Lower leg skin (tissue), 4 donors: ENCODE results near the gene VDR. TPM values are rescaled to one million over a fixed set of nuclear protein-coding genes. Genes with fewer than 3 reads are reported as not detected.

ENCODE experiments used
- DNase-seq, 2 donors: peaks; one replicate each; pipeline ENCODE4 v3.0.0-alpha.2; 2019; ENCODE audit warnings: low spot score in 2 of 2
- H3K4me3 ChIP-seq: fragments of 200-600 bp; sonication (generic); 2 replicates; pipeline ENCODE4 v1.5.1; 2017; ENCODE audit warnings: mild to moderate bottlenecking, low read depth; ENCODE audit not compliant: poor library complexity, severe bottlenecking
- POLR2A ChIP-seq, 2 donors: fragments of 450-650 bp; IDR thresholded peaks; one replicate each; pipeline ENCODE4 v1.6.1; 2016 to 2017; ENCODE audit warnings: antibody characterized with exemption in 2 of 2, mild to moderate bottlenecking in 1 of 2, moderate library complexity in 1 of 2
- WGBS, 2 donors: methylation state at CpG; one replicate each; pipeline ENCODE4 v1.1.5; 2018; 5-methylcytosine and 5-hydroxymethylcytosine counted together
- intact Hi-C: fragments of 100-400 bp; cut with DNase I; formaldehyde crosslinking; loops from one replicate; pipeline ENCODE4 v1.15.0; 2023; ENCODE audit warnings: low total_unique reads
- total RNA-seq, 4 donors: library from RNA; depleted of rRNA; stranded (reverse); fragments of >200 nt; gene quantifications; one replicate each; pipeline ENCODE4 v1.1.0, GENCODE V29; 2016
- TF ChIP-seq, protein P1 (sequence below), 3 donors: fragments of 450-650 bp; IDR thresholded peaks; one replicate each; pipeline ENCODE4 v1.5.1; 2016; ENCODE audit warnings: antibody characterized with exemption in 3 of 3, mild to moderate bottlenecking in 3 of 3, moderate library complexity in 2 of 3

The VDR gene
- total RNA-seq, 4 donors from 2014 or later, result 35.9 to 58.1 (median 39.4) TPM

DNA sequence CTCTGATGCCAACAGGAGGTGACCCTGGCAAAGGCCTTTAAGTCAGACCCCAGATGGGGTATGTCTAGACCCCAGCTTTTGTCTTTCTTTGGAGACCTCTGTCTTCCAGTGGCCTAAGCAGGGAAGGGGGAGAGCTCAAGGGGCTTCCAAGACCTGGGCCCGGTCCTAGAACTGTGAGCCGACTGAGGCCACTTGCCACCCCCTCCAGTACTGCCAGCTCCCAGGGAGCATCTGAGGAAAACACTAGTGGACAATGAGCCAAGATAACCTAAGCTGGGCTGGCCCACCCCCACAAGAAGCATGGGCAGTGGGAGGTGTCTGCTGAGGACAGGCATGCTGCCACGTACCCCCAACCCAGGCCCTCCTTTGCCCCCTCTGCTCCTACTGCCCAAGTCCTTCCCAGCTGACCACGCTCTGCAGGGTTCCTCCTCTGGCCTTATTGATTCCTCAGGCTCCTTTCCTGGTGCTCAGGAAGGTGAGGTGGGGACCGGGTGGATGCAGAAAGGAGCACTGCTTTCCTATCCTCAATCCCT lies 21.1 kb downstream of the VDR start:
- TF ChIP-seq POLR2A (IDR thresholded peaks at IDR 0.05), result no peak
- TF ChIP-seq, protein P1, sequence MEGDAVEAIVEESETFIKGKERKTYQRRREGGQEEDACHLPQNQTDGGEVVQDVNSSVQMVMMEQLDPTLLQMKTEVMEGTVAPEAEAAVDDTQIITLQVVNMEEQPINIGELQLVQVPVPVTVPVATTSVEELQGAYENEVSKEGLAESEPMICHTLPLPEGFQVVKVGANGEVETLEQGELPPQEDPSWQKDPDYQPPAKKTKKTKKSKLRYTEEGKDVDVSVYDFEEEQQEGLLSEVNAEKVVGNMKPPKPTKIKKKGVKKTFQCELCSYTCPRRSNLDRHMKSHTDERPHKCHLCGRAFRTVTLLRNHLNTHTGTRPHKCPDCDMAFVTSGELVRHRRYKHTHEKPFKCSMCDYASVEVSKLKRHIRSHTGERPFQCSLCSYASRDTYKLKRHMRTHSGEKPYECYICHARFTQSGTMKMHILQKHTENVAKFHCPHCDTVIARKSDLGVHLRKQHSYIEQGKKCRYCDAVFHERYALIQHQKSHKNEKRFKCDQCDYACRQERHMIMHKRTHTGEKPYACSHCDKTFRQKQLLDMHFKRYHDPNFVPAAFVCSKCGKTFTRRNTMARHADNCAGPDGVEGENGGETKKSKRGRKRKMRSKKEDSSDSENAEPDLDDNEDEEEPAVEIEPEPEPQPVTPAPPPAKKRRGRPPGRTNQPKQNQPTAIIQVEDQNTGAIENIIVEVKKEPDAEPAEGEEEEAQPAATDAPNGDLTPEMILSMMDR (IDR thresholded peaks at IDR 0.05), result no peak
- DNase-seq, result no peak
- intact Hi-C loops, result no loop called here
- WGBS, 2 donors, result 71 to 91% methylated on average over 5 of the region's 5 CpGs
- no peak overlapping the region for H3K4me3 ChIP-seq

DNA sequence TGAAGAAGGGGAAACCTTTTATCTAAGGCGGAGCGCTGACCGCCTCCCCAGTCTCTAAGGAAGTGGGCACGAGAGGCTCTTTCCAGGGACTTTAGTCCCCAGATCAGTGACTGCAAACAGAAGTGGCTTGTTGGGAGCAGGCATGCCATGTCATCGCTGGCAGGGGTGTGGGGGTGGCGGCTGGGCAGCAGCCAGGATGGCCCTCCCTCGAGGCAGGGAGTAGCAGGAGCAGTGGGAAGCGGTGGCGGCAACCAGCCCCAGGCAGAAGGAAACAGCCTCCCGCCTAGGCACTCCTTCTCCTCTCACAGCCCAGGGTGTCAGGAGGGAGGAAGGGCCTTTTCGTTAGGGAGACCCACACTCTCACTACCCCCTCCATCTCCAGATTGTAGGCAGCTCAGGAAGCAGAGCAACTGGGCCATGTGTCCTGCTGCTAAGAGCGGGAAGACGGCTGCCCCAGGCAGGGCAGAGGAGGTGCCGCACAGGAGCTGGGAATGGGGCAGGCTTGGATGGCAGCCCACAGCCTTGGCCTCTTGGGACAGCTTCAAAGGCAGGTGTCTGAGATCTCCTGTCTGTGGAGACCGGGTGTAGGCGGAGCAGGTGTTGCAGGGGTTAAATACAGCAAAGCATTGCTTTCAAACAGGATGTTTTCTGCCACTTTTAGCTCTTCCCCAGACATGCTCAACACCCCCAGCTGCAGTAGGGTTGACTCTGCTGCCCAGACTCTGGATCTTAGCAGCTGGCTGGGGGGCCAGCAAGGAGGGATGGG lies 21.8 kb downstream of the VDR start:
- WGBS, 2 donors, result 40 to 47% methylated on average over 15 to 16 of the region's 16 CpGs
- DNase-seq, result no peak
- TF ChIP-seq, protein P1 (IDR thresholded peaks at IDR 0.05), result no peak
- TF ChIP-seq POLR2A (IDR thresholded peaks at IDR 0.05), result no peak
- intact Hi-C loops, result no loop called here
- no peak overlapping the region for H3K4me3 ChIP-seq

DNA sequence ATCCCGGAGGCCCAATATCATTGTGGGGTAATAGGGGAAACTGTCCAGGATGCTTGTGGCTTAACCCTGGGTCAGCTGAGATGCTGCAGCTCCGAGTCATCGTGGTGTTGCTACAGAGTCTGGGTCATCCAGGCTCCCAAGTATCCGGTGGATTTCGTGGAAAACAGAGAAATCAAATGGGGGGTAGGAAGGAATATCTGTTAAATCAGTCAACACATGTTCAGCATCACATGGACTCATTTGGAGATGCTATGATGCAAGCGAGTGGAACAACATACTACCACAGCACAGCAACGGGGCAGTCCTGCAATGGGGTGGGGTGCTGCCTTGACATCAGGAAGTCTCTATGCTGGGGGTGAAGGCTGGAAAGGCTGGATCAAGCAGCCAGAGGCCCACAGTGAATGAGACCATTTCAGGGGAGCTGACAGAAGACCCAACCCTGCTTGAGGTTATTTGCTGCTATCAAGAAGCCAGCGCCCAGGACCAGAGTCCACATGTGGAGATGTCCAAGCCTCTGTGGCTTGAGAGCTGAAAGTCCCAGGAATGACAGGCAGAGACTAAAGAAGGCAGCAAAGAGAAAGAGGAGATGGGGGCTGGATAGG lies 22.9 kb downstream of the VDR start:
- TF ChIP-seq, protein P1 (IDR thresholded peaks at IDR 0.05), result no peak
- TF ChIP-seq POLR2A (IDR thresholded peaks at IDR 0.05), result no peak
- intact Hi-C loops, result no loop called here
- peak in 1 of 2 donors; percentile 81 for DNase-seq

DNA sequence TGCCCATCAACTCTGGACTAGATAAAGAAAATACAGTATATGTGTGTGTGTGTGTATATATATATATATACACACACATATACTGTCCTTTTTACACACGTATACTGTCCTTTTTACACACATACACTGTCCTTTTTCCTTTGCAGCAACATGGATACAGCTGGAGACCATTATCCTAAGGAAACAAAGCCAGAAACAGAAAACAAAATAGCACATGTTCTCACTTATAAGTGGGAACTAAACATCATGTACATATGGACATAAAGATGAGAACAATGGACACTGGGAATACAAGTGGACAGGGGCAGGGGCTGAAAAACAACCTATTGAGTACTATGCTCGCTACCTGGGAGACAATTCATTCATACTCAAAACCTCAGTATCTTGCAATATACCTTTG lies 23.7 kb downstream of the VDR start:
- TF ChIP-seq, protein P1 (IDR thresholded peaks at IDR 0.05), result no peak
- no peak for TF ChIP-seq POLR2A (IDR thresholded peaks at IDR 0.05)

More for the DNA sequence above, 22.9 kb downstream of the VDR start:
- WGBS, 2 donors, result 57 to 61% methylated on average over 8 of the region's 8 CpGs
- no peak overlapping the region for H3K4me3 ChIP-seq

DNA sequence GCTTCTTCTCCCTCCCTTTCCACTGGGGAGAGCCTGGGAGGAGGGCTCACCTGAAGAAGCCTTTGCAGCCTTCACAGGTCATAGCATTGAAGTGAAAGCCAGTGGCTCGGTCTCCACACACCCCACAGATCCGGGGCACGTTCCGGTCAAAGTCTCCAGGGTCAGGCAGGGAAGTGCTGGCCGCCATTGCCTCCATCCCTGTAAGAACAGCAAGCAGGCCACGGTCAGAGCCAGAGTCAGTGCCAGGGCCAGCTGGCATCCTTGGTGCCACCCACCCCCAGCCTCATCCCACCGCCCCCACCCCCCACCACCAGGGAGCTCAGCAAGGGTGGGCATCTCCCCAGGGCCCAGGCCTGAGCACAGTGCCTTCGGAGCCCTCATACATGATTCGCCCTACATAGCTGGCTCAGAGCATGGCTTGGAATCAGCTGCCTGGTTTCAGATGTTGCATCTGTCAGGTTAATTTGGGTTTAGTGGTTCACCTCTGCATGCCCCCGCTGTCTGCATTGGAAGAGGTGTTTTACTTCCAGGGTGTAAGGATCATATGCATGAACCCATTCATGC lies 25.8 kb downstream of the VDR start:
- DNase-seq, result no peak
- 95 to 97% methylated on average over 9 to 10 of the region's 10 CpGs for WGBS, 2 donors
- intact Hi-C loops, result no loop called here
- H3K4me3 ChIP-seq, result no peak overlapping the region
- TF ChIP-seq, protein P1 (IDR thresholded peaks at IDR 0.05), result no peak
- TF ChIP-seq POLR2A (IDR thresholded peaks at IDR 0.05), result no peak

More for the DNA sequence above, 23.7 kb downstream of the VDR start:
- H3K4me3 ChIP-seq, result no peak overlapping the region
- intact Hi-C loops, result no loop called here
- 94 to 96% methylated on average over 2 of the region's 2 CpGs for WGBS, 2 donors
- DNase-seq, result no peak
